RWPE1 (cell line): ENCODE data around the gene C9orf40.

ENCODE experiments used
- CTCF ChIA-PET: fragments of 350-600 bp; sonication (Branson Sonifier 250); formaldehyde crosslinking; extraction: SDS; loops from one replicate; lab custom pipeline; 2021; lab: Yijun Ruan, JAX
- POLR2A ChIA-PET: fragments of 400-600 bp; formaldehyde crosslinking; extraction: SDS; loops from one replicate; lab custom pipeline; 2020; ENCODE audit warnings: antibody characterized with exemption; ENCODE audit not compliant: low non-redundant PET; lab: Yijun Ruan, JAX
- DNase-seq: peaks from one replicate; pipeline ENCODE4 v3.0.0; 2012; ENCODE audit warnings: low spot score
- H3K27ac ChIP-seq: fragments of 450-650 bp; 2 replicates; pipeline ENCODE4 v1.5.1; 2017
- CTCF ChIP-seq: fragments of 450-650 bp; conservative IDR thresholded peaks from 2 replicates; pipeline ENCODE4 v1.5.1; 2017; ENCODE audit warnings: low read depth, mild to moderate bottlenecking

The C9orf40 gene

GRCh38 chr9:74958587-74958986, 5.9 kb upstream of the C9orf40 start:
- CTCF ChIA-PET: no interaction called here
- no peak overlapping the region for H3K27ac ChIP-seq
- POLR2A ChIA-PET: no interaction called here
- DNase-seq: no peak
- no peak for TF ChIP-seq CTCF

DNA sequence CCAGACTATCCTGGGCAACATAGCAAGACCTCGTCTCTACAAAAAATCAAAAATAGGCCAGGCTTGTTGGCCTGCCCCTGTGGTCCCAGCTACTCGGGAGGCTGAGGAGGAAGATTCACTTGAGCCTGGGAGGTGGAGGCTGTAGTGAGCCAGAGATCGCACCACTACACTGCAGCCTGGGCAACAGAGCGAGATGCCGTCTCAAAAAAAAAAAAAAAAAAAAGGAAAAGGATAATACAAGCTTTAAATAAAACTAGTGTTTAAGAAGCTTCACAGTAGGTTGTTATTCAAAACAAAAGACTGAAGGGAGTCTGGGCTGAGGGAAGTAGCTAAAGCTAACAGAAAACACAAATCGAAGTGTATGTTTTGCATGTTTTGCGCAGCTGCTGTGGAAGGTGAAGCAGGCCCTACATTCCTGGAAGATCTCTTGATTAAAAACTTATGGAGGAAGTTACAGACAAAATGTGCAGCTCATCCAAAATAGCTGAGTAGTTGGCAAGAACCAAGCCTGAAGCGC, 581 bp upstream of the C9orf40 start:
- H3K27ac ChIP-seq: peak overlapping the region; percentile 92
- no peak for DNase-seq
- no peak for TF ChIP-seq CTCF
- ChIA-PET CTCF (interaction anchor here (0.8 to 1.9 kb wide), 4 partner anchors 66 to 1516 kb away, joined by 3 to 5 read pairs (median 4); no protein-coding TSS in a partner anchor), POLR2A (interaction anchor here (0.6 kb wide), 2 partner anchors 24 to 1872 kb away, joined by 3 to 5 read pairs; no protein-coding TSS in a partner anchor)

DNA sequence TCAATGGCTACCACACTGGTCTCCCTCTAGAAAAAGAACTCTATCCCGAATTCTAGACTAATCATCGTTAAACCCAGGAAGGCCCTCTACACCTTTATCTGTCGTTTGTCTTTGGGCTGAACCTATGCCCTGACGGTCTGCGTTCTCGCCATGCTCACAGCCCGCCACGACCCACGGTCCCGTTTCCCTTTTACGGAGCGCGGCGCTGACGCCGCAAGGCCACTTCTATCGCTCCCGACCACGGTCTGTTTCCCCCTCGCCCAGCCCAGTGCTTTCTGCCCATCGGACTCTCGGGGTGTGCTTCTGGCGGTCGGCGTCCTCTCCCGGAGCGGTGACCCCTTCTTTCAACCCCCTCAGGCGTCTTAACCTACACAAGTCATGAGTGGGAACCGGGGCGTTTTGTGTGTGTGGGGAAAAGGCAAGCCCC, 974 bp downstream of the C9orf40 start:
- DNase-seq: peak; percentile 32
- H3K27ac ChIP-seq: peak overlapping the region; percentile 92
- no peak for TF ChIP-seq CTCF
- CTCF ChIA-PET: interaction anchor here (0.6 to 2.2 kb wide), 20 partner anchors 9 to 840 kb away, joined by 3 to 20 read pairs (median 4); partner anchors contain the start of genes NMRK1, OSTF1 and TRPM6
- POLR2A ChIA-PET: interaction anchor here (1.2 kb wide), 1 partner anchor 136 kb away, joined by 3 read pairs; the partner anchor contains the start of genes NMRK1 and OSTF1

GRCh38 chr9:74951107-74951720, 1.5 kb downstream of the C9orf40 start:
- no peak for DNase-seq
- H3K27ac ChIP-seq: peak overlapping the region; percentile 92
- ChIA-PET POLR2A (interaction anchor here (0.7 to 1.2 kb wide), 3 partner anchors 64 to 137 kb away, joined by 3 to 7 read pairs (median 3); partner anchors contain the start of genes NMRK1, OSTF1 and TRPM6), CTCF (interaction anchor here (0.9 to 2.2 kb wide), 6 partner anchors 15 to 183 kb away, joined by 3 to 20 read pairs (median 6); no protein-coding TSS in a partner anchor)
- TF ChIP-seq CTCF: no peak

- DNase-seq: no peak
- ChIA-PET POLR2A (interaction anchor here (0.7 kb wide), 2 partner anchors 63 to 129 kb away, joined by 3 to 7 read pairs; partner anchors contain the start of gene TRPM6), CTCF (interaction anchor here (0.7 to 2.1 kb wide), 3 partner anchors 176 to 1671 kb away, joined by 3 to 11 read pairs (median 4); no protein-coding TSS in a partner anchor)
Observed at GRCh38 chr9:74949859-74950855, 2.6 kb downstream of the C9orf40 start.

More at GRCh38 chr9:74949859-74950855, 2.6 kb downstream of the C9orf40 start:
- TF ChIP-seq CTCF: no peak
- no peak overlapping the region for H3K27ac ChIP-seq
